Measurements from ENCODE around the gene C3orf22.

C3orf22 gene

DNA sequence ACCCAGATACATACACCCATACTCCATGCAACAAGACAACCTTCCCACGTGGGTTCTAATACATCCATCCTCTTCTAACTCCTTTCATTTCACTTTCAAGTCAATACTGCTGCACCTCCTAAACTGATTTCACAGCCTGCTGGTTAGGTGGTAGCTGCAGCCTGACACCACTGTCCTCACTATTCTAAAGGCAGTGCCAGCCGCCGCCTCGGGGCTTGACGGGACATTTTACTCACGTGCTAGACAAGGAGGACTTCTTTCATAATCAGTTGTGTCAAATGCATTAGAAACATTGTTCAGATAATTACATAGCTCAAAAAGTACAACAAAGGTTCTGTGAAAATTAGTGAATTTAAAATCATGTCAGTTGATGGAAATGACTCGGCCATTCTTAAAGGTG lies 47.4 kb downstream of the C3orf22 start:
- no peak for DNase-seq

DNA sequence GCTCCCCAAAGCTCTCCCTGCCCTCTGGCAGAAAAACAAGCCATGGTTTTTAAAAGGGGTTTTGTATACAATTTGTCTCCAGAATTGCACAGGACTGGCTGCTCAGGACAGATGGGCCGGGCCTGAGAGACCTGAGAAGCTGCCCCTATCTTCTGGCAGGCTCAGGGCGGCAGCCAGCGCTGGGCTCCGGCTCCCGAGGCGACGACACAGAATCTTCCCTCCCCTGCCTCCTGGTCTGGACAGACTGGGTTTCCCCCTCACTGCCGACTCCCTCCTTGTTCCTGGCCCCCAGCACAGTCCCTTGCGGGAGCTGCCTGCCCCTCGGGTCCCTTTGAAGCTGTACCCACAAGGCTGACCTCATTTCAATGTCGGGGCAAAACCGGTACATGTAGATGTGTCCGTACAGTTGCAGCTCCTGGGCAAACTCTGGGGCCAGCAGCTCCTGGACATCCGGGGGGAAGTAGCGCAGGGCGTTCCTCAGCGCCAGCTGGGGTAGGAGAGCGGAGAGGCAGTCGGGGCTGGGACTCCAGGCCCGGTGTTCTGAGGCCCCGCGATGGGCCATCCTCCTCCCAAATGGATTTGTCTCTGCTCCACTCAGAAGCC lies 48.3 kb downstream of the C3orf22 start:
- DNase-seq, result no peak

DNA sequence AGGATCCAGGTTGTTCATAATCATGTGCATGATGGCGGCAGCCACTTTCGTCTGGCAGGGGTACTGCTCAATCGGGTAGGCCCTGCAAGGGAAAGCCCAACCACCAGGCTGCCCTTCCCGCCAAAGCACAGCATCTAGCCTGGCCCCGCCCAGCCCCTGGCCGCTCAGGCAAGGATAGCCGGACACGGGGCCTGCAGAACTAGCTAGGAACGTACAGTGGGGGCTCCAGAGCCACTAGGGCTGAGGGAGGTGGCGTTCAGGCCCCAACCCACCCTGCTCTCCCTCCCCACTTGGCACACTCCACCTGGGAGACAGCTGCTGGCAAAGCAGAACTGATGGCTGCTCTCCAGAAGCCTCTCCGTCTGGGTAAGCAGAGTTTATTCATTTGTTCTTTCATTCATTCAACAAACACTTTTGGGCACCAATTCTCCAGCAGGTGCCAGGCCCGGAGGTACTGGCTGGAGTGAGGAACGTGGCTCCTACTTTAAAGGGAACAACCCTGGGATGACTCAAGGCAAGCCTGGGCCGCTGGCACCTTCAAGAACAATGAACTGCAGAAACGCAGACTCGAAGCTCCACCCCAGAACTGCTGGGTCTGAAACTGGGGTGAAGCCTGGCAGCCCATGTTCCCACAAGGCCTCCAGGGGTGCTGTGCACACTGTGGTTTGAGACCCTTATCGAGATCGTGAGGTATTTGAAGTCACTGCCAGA lies 49.0 kb downstream of the C3orf22 start:
- DNase-seq, result no peak

DNA sequence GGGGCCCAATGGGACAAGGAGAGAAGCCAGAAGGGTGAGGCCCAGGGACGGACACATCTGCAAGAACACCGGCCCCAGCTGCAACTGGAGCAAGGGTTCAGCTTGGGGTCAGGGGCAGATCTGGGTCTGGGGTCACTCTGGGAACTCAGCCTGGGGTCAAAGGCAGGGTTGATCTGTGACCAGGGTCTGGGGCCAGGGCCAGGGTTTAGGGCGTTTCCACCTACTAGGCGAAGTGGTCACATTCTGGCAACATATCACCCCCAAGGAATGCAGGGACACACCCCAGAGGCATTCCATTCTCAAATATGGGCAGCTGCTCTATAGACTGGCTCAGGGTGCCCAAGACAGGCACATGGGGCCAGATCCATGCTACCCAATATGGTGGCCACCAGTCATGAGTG lies 50.2 kb downstream of the C3orf22 start:
- no peak for DNase-seq

DNA sequence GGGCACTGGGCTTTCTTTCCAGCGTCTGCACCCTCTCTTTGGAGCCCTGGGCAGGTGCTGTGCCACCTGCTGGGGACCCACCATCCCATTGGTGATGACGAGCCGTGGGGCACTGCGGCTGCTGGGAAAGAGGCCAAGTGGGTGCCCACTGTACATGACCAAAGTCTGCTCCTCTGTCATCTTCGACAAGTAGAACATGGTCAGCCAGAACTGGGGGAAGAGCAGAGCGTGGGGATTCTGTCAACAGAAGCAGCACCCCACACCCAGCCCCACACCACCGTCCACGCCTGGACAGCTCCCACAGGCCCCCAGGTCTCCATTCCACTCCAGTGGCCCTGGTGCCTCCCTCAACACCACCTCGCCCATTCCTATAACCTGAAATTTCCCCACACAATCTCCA lies 50.8 kb downstream of the C3orf22 start:
- no peak for DNase-seq

DNA sequence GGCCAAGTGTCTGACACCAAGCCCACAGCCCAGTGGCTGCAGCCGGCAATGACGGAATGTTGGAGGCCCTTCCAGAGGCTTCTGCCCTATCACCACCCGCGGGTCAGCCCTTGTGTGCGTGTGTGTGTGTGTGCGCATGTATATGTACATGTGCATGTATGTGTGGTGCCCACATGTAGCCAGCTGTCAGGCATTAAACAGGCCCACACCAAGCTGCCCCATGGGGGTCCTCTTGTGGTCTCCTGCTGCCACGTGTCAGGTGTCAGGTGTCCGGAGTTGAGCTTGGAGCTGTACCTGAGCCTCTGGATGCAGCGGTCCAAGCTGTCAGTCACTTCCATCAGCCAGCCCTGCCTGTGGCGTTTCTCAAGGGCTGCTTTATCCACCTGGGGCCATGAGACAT lies 55.0 kb downstream of the C3orf22 start:
- no peak for DNase-seq

DNA sequence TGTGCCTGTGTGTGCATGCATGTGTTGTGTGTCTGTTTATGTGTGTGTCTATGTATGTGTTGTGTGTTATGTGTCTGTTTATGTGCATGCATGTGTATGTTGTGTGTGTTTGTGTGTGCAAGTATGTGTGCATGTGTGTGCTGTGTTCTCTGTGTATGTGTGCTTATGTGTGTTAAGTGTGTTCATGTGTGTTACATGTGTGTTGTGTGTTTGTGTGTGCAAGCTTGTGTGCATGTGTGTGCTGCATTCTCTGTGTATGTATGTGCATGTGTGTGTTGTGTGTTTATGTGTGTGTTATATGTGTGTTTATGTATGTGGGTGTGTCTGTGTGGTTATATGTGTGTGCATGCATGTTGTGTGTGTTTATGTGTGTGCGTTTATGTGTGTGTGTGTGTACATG lies 56.1 kb downstream of the C3orf22 start:
- DNase-seq, result no peak

DNA sequence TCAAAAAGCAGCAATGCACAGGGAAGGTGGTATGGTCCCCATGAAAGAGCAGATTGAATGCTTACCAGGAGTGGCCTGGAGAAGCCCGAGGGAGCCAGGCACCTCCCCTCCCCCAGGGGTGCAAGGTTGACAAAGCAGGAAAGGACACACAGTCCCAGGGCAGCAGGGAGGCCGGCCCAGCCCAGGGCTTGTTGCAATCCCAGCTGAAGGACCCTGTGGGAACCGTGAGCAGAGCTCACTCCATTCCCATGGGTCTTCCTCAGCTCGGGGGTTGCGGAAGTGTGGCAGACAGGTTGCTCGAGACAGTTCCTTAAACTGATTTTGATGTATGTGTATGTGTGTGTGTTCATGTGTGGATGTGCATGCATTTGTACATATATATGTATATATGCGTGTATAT lies 57.0 kb downstream of the C3orf22 start:
- no peak for DNase-seq

DNA sequence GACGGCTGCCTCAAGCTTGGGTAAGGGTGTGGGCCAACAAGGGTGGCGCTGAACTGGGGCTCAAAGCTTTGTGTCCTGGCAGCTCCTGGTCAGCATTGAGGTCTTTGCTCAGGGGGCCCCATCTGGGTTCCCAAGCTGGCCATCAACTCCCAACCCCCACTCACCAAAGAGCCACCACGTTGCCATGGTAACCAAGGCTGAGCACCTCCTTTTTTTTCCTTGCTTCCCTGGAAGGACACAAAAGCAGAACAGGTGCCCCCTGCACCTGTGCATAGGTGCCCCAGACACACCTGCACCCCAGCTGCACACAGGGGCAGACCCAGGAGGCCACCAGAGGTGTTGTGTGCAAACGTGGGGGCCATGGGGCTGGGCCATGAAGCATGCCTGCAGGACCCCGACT lies 57.7 kb downstream of the C3orf22 start:
- DNase-seq, result no peak

DNA sequence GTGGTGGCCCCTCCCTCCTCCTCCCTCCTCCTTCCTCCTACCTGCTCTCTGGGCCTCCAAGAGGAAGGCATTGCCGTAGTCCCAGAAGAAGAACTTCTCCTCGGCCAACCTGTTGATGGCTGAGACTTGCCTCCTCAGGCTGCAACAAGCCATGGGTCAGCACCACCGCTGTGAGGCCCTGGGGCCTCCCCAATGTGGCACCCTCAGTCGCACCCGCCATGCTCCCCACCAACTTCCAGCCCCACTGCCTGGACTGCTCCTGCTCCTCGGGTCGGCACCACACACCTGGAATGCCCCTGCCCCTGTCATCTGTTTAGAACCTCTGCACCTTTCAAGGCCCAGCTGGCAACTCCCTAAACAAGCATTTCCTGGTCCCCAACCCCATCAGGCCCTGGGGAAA lies 58.7 kb downstream of the C3orf22 start:
- DNase-seq, result no peak

Measured in NCI-H510A (cell line).